Astrocyte of the cerebellum (primary cell): ENCODE measurements around the gene BAHCC1.

Experiments used
- DNase-seq: peaks from one replicate; pipeline ENCODE4 v3.0.0-alpha.2; 2011; ENCODE audit warnings: low read depth
- H3K4me3 ChIP-seq: 2 replicates; pipeline ENCODE4 v1.5.1; 2011; ENCODE audit warnings: mild to moderate bottlenecking, low read depth, low read length, moderate library complexity
- in situ Hi-C: cut with HindIII; loops from 2 replicates; pipeline ENCODE4 v1.10.0; 2017; ENCODE audit warnings: low sequenced_read_pairs
- TF ChIP-seq, protein P1 (sequence below): IDR thresholded peaks from 2 replicates; pipeline ENCODE4 v1.5.1; 2012; ENCODE audit warnings: low read length, low read depth, moderate library complexity, mild to moderate bottlenecking; ENCODE audit errors: missing control alignments

BAHCC1 gene

DNA sequence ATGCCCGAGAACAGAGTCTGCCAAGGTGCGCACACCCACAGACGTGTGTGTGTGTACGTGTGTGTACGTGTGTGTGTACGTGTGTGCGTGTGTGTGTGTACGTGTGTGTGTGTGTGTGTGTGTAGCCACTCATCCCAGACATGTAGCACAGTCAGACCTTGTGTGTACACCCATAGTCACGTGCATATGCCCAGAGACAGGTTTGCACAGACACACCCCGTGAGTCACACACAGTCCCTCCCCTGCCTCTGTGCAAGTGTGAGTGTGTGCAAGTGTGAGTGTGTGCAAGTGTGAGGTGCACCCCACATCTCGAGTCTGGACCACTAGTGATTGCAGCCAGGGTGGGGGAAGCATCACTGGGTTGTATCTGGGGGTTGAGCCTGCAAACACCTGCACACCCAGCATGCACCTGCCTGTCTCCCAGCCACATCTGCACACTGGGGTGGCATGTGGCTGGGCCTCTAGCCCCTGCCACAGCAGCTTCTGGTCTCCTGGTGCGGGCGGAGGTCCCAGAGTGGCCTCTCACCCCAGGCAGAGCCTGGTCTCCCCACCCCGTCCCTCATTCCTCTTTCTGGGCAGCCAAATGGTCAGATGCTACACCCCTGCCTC is 23.6 kb downstream of the BAHCC1 start:
- no peak overlapping the region for H3K4me3 ChIP-seq
- in situ Hi-C loops, result no loop called here
- no peak for DNase-seq
- TF ChIP-seq, protein P1, sequence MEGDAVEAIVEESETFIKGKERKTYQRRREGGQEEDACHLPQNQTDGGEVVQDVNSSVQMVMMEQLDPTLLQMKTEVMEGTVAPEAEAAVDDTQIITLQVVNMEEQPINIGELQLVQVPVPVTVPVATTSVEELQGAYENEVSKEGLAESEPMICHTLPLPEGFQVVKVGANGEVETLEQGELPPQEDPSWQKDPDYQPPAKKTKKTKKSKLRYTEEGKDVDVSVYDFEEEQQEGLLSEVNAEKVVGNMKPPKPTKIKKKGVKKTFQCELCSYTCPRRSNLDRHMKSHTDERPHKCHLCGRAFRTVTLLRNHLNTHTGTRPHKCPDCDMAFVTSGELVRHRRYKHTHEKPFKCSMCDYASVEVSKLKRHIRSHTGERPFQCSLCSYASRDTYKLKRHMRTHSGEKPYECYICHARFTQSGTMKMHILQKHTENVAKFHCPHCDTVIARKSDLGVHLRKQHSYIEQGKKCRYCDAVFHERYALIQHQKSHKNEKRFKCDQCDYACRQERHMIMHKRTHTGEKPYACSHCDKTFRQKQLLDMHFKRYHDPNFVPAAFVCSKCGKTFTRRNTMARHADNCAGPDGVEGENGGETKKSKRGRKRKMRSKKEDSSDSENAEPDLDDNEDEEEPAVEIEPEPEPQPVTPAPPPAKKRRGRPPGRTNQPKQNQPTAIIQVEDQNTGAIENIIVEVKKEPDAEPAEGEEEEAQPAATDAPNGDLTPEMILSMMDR, result no peak

DNA sequence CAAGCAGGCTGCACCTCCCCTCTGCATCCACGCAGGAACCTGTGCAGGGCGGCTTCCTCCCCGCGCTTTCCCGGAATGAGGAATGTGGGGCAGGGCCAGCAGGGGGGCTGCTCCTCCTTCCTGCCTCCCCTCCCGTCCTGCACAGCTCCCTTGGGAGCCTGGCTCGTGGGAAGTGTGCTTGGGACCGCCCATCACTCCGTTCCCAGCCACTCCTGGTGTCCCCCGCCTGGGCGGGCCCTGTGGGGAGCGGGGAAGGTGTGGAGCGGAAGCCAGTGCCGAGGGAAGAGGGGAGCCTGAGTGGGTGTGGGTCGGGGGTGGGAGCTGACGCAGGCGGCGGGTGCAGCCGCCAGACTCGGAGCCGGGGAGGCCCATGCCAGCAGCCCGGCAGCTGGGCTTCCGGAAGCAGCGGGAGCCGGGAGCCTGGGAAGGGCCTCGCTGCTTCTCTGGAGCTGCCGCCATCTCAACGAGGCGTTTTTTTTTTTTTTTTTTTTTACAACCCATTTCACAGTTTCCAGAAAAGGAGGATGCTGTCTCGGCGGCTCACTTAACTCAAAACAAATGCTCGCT is 24.1 kb downstream of the BAHCC1 start:
- H3K4me3 ChIP-seq, result no peak overlapping the region
- DNase-seq, result peak; percentile 49
- in situ Hi-C loops, result no loop called here
- TF ChIP-seq, protein P1, result no peak

DNA sequence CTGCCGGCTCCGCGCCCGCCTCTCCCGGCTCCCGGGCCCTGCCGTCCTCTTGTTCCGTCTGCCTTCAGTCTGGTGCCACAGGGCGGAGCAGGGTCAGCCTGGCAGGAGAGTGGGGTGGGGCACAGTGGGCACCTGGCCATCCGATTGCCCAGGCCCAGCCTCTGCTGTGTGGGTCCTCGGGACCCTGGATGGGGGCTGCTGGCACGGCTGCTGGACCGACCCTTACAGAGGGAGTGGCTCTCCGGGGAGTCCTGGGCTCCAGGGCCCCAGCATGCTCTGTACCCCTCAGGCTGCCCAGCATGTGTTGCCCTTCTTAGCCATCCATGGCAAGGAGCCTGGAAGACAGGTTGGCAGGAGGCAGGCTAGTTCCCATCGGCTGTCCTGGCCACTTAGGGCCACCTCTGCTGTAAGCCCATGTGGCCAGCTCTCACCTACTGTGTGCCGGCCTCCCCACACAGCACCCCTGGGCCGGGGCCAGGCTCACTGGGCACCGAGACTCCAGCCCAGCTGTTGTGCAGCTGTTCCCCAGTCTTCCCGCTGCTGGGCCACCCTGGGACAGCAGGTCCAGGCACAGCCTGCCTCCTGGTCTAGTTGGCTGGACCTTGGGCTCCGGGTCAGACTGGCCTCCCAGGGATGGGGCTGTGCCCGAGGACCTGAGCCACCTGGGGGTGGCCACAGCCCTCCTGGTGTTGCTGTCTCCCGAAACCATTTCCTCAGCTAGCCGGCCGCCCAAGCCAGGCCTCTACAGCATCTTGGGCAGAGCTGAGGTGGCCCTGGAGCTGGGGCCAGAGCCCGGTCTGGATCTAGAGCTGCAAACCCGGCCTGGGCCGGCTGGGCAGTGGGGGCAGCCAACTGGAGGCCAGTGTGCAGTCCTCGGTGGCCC is 24.9 kb downstream of the BAHCC1 start:
- TF ChIP-seq, protein P1, result no peak
- in situ Hi-C loops, result no loop called here
- no peak for DNase-seq
- no peak overlapping the region for H3K4me3 ChIP-seq

DNA sequence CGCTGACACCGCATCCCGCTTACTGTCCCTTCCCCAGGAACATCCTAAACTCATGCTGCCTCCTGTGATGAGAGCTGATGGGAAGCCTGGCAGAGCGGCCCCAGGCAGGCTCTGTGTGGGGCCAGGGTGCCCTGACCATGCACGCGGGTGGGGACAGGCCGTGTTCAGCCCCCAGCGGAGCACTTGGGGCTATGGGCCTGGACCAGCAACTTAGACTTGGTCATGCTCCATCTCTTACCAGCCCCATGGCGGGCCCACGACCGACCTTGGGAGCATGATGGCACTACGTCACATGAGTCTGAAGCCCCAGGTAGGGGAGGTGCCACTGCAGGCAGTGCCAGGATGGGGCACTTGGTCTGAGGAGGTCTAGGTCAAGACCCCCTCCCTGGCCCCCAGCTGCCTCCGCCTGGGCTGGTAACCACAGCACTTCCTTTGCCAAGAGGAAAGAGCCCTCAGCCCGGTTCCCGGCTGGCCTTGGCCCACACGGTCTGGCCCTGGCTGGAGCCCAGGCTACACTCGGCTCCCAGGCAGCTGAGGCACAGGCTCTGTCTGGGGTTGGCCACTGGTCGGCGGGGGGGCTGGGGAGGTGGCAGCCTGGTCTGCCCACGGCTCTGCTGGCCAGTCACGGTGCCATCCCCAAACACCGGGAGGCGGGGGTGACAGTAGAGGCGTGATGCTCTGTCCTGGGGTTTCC is 25.7 kb downstream of the BAHCC1 start:
- in situ Hi-C loops, result no loop called here
- H3K4me3 ChIP-seq, result no peak overlapping the region
- TF ChIP-seq, protein P1, result no peak
- DNase-seq, result no peak

DNA sequence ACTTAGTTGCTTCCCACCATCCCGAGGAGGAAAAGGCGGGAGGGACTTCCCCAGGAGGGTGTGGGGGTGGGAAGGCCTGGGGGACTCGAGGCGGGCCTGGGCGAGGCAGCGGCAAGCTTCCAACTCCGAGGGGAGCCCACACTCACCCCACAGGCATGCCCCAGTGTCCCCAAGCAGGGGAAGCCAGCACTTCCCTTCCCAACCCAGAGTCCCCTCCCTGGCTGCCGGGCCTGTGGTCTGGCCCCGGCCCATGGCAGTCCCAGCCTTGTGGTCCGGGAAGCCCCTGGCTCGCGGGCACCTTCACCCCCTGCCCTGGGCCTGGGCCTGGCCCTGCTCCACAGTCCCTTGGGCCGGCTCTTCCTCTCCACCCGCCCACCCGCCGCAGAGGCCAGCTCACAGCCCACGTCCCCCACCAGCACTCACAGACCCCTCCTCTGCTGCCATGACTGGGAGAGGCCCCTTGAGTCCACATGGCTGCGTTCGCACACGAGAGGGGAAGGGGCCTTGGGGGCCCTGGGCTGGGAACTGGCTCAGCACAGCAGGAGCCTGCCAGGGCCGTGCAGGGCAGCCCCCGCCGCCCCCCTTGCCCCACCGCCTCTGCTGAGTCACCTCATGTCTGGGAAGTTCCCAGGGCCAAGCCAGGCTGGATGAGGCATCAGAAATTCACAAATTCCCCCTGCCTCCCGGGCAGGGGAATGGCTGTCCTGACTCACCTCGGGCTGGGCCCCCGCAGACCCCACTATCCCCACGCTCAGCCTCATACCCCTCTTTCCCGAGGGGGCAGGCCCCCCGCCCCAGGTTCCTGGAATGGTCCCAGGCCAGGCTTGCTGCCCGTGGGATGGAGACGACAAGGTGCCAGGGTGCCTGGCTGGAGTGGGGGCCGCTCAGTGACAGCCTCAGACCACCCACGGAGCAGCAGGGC is 27.8 kb downstream of the BAHCC1 start:
- TF ChIP-seq, protein P1, result no peak
- DNase-seq, result peak; percentile 92
- no peak overlapping the region for H3K4me3 ChIP-seq
- in situ Hi-C loops, result no loop called here
